Embryonic facial prominence (tissue), 1 donor: ENCODE results near the gene MYOT.
"Not testable (repeated sequence)": the region's sequence is repeated elsewhere in the genome, so short reads cannot be mapped to it uniquely, and the experiment has no call there.

ENCODE experiments used
- DNase-seq: peaks from one replicate; pipeline ENCODE4 v3.0.0-alpha.2; 2016; ENCODE audit errors: extremely low spot score

Gene MYOT

DNA sequence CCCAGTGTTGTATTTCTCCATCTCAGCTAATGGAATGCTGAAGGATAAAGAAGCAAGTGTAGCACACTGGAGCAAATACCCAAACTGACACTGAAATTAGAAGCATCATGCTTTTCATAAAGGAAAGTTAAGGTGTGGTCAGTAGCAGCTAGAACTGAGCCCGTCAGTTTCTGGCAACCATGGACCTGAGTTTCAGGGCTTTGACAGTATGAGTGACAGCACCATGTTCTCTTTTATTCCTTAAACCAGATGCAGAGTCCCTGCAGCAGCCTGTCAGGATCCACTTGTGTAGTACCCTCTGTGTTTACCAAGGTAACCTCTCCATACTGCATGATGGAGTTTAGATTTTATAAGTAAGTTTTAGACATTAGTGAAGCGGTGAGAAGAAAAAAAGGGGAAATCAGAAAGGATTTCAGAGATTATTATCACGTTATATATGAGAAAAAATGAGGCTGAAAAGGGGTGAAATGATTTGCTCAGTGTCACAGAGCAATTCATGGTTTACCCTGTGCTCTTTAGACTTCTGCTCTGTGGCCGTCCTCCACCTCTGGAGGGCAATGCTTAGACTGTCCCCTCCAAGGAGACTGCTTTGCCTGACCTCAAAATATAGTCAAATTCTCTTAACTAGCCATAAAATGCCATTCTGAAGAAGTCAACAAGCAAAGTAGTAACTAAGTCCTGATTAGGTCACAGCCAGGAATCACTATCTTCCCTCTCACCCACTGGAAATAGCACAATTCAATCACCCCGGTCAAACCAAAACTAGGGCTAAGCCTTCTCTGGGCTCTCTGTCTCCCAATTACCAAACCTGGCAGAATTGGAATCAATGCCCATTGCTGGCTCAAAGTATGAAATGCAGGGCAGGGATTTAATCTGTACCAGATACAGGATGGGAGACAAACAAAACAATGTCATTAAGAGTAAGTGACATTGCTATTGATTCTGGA lies 10.5 kb upstream of the MYOT start:
- no peak for DNase-seq

DNA sequence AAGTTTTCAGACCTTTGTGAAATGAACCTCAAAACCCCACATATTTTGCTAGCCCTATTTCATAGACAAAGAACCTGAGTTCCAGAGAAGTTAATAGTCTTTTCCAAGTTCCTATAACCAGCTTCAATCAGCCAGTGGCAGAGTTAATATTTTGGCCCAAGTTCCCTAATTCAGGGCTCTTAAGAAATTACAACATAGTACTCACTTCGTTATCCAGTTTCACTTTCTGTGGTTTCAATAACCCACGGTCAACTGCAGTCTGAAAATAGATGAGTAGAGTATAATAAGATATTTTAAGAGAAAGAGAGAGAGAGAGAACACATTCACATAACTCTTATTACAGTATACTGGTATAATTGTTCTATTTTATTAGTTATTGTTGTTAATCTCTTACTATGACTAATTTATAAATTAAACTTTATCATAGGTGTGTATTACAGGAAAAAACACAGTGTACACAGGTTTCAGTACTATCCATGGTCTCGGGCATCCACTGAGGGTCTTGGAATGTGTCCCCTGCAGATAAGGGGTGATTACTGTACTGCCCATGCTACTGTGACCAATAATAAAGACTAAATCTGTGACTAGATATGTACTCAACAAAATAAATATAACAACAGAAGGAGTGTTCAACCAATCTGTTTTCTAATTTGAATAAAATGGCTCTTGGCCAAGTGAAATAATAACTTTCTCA lies 9.3 kb upstream of the MYOT start:
- no peak for DNase-seq

DNA sequence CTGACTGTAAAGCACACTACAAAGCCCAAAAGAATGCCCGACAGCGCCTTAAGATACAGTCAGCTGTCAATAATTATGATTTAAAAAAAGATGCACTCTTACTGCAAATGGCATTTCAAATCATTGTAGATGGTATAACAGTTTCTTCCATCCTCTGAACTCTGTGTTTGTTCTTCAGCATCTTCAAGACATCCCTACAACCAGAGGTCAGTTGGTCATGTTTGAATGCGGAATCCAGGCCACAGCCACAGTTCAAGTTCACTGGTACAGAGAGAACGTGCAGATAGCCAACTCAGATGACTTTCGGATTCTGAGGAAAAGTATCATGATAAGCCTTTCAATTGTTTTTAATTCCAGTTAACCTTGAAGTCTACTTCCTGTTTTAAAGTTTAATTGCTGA lies 8.7 kb upstream of the MYOT start:
- no peak for DNase-seq

DNA sequence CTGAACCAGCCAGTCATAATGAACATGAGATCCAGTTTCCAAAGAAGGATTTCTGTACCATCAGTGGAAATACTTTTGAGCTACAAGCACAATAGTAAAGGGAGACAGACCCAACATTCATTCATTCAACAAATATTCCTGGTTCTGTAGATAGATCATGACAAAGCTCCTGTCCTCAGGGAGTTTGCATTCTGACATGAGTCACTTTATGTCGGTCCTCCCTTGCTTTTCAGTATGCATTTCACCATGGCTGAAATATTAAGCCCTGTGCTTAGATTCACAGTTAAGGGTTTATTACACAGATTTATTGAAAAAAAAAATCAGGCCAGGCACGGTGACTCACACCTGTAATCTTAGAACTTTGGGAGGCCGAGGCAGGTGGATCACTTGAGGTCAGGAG lies 5.4 kb upstream of the MYOT start:
- DNase-seq: no peak

DNA sequence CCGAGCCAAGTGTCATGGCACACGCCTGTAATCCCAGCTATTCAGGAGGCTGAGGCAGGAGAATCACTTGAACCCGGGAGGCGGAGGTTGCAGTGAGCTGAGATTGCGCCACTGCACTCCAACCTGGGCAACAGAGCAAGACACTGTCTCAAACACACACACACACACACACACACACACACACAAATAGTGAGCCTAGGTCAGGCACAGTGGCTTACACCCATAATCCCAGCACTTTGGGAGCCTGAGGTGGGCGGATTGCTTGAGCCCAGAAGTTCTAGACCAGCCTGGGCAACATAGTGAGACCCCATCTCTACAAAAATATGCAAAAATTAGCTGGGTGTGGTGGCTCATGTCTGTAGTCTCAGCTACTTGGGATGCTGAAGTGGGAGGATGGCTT lies 4.0 kb upstream of the MYOT start:
- DNase-seq: not testable (repeated sequence)

DNA sequence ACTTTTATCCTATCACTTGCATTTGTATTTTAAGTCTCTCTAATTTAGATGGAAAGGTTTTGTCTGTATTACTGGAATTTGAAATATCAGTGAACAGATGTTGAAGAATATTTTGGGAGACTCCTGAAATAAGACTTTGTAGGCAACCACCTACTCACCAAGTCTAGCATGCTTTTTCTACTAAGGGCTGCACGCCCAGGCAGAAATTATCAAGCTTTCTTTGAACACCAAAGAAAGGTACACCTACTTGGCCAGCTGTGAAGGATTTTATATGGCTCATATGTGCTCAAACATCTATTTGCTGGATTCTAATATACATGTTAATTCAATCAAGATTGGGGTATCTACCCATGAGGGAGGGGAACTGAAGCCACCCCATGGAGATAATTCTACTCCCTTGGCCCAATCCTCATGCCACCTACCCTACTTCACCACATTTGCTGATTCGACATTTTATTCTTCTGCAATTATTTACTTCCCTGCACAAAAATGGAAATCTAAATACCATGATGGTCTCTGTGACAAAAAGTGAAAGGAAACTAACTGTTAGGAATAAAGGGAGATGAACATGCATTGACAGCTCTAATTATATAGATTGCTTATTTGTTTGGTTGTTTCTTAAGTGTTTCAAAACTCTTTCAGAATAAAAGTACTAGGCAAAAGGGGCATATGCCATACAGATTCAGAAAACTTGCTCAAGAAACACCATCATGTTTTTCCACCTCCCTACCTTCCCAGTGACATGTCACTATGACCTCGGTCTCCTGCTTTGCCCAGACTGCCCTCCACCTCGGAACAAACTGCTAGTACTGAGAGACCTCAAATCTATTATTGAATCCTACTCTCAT lies 895 bp upstream of the MYOT start:
- DNase-seq: no peak

DNA sequence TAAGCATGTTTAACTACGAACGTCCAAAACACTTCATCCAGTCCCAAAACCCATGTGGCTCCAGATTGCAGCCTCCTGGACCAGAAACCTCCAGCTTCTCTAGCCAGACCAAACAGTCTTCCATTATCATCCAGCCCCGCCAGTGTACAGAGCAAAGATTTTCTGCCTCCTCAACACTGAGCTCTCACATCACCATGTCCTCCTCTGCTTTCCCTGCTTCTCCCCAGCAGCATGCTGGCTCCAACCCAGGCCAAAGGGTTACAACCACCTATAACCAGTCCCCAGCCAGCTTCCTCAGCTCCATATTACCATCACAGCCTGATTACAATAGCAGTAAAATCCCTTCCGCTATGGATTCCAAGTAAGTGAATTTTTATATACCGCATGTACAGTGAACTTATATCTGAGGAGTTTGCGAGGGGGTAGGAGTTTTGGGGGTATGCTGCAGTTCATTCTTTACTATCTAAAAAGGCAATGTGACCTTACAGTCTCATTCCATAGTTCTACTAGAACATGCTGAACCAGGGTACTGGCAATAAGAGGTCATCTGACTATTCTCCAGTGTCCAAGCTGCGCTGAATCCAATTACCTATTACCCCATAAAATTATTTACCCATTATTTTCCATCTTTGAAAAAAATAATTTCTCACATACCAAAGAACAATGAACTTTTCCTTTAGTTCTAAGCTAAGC lies 3.1 kb downstream of the MYOT start:
- DNase-seq: no peak

DNA sequence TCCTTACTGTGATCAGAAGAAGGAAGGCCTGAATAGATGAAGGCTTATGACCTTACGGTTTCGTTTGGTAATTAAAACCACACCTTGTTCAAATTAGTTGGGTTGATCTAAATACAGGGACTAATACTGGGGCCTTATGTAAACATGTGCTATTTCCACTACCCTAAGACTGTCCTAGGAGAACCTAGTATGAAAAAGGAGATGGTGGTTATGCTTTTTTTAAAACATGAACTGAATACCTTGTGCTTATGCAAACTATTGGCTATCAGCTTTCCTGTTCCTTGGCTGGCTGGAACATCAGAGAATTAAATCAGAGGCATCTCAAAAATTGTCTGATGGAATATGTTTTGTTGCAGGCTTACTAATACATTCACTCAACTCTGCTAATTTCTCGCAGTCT lies 3.9 kb downstream of the MYOT start:
- no peak for DNase-seq

DNA sequence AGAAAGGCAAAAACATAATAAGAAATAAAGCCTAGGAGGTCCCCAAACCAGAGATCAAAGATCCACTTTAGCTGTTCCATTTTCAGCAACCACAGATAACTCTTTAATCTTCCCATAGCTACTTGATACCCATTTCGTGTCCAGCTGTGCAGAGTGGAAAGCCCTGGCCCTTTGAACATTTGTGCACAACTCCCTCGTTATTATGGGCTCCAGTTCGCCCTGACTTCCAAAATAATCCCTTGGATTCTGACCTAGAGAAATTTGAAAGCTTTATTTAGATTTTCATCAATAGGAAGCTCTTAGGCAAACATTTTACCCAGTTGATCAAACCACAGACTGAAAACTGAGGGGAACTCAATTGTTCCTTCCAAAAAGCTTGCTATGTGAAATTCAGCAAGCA lies 4.8 kb downstream of the MYOT start:
- no peak for DNase-seq

DNA sequence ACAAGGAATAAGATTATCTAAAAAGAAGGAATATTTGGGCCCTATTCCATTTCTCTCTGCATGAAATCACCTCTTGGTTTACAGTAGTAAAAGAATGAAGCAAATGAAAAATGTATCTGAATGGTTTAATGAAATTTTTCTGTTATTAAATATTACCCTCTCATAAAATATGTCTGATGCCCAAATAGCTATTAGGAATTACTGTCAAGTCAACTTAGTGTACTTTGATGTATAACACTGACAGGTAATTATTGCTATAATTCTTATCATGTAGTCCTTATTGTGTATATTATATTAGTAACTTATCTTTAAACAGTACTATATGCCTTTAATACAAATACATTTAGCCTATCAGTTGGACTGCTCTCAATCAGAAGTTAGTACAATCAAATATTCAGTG lies 8.4 kb downstream of the MYOT start:
- no peak for DNase-seq

DNA sequence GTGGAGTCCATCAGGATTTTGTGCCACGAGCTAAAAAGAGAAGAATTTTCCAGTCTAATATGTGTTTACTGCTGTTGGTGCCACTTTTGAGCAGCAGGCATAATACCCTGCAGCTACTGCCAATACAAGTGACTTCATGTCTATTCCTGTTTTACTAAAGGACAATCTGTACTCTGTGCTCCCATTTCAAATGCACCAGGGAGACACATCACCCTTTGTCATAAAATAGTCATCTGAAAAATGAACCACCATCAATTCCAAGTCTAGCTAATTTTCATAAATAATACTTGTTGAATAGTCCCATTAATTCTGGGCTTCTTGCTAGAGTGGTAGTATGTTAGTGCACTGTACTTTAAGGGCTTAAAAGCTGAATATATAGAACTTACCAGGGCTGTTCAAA lies 12.7 kb downstream of the MYOT start:
- no peak for DNase-seq

DNA sequence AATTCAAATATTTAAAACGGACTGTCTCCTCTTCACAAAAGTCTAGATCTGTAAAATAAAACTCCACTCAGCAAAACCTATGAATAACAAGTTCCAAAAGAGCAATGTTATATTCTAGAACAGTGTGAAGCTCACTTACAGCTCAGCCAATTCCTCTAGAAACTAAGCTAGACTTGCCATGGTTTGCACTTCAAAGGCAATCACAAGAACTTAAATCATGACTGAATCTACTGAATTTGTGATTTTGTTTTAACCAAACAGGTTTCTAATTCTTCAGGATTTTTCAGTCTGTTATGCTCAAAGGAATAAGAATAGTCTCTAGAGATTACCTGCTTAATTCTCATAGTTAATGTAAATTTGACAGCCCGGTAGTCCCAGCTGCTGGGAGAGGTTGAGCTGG lies 20.2 kb downstream of the MYOT start:
- no peak for DNase-seq

DNA sequence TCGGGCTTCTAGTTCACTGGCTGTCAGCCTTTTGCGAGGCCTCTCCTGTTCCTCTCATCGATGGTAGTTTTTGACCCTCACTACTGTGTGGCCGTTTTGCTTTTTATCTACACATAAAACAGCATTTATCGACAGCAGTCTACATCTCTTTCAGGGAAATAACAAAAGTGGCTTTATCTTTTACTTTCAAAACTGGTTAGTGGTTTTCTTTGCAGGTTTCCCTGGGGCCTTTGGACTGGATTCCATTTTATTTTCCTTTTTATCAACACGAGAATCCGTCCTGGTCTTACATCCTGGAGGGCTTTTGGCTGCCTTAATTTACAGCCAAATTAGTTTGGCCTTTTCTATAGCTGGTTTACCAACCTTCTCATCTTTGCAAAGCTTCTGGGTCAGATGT lies 20.8 kb downstream of the MYOT start:
- no peak for DNase-seq

DNA sequence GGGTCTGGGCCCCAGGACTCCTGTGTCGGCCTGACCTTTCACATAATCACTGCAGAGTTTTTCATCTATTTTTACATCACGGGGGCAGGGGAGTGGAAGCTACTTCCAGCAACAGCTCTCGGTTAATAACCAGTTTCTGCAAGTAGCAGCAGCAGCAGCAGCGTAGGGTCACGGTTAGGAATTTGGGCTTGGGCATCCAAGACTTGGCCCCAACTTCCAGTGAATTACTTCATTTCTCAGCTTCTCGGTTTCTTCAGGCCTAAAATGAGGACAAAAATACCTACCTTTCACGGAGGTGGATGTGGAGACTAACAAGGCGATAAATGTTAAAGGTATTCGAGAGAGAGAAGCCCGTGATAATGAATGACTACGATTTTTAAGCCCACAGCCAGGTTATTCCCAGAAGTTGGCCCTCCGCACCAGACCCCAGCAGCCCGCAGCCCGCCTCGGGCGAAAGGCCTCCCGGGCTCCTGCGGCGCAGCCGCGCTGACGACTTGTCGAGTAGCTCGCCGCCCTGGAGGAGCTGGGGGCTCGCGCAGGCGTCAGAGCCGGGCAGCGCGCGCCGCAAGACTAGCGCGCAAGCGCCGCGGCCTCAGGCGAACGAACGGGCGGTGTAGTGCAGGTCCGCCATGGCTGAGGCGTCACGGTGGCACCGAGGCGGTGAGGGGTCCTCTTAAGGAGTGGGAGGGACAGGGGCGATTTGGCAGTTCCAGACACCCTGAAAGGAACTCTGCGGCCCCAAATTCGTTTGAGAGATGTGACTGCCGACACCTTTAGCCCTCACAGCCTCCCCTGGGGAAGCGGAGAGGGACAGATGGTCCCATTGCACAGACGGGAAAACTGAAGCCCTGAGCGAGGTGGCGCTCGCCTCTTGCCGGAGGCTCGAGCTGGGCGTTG lies 21.5 kb downstream of the MYOT start, which contains the start of gene PKD2L2:
Gene PKD2L2, plus strand, starts transcription at position 595 of the 897 bp plus-strand sequence. Its CDS starts 35 bp downstream, at position 630.
- DNase-seq: peak; percentile 77

DNA sequence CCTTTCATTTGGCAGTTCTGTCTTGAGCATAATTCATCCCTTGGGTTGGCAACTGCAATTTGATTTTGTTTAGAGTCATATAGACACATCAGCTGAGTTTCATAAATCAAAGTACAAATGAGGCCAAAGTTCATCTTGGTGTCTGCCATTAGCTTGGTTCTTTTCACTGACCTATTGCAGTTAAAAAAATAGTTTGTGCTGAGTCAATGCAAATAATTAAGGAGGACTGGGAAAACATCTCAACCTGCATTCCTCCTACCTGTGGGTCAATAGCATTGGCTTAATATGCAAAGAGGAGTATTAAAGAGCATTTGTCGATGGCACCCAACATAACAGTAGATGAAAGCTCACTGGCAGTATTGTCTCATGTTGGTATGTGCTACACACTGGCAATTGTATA lies 23.2 kb downstream of the MYOT start:
- no peak for DNase-seq

DNA sequence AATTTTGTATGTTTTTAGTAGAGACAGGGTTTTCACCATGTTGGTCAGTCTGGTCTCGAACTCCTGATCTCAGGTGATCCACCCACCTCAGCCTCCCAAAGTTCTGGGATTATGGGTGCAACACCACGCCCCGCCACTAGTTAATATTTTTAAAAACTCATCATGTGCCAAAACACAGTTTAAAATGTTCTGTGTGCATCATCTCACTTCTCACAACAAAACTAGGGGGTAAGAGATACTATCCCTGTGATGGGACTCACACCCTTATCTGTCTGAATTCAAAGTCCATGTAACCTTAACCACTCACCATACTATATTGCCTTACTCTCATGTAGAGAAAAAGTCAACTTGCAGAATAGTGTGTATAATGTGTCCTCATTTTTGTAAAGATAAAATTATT lies 24.2 kb downstream of the MYOT start:
- no peak for DNase-seq

DNA sequence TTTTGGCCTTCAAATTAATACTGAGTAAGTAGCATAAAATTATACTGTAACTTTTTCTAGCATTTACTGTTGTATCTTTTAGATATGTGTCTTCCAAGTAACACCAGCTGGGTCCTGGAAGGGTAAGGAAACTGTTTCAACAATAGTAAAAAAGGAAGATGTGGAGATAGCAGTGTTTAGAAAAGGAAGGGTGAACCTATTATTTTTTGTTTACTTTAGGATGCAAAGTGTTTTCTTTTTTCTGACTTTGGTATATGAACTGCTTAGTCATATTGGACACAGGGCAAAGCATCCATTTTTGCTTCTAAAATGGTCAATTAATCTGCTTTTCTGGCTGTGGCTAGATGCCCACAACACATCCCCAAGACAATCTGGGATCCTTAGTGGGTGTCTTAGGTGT lies 26.9 kb downstream of the MYOT start:
- no peak for DNase-seq

DNA sequence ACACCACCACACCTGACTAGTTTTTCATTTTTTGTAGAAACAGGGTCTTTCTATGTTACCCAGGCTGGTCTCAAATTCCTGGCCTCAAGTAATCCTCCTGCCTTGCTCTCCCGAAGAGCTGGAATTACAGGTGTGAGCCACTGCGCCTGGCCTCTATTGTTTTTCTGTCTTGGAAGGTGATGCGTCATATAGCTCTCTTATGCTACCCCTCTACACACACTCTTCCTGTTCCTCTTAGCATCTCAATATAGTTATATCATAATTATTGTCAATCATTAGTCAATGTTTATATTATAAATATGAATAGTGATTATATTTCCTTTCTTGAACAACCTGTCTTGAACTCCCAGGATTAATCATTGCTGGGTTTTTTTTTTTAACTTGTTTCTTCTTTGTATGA lies 28.9 kb downstream of the MYOT start:
- no peak for DNase-seq

DNA sequence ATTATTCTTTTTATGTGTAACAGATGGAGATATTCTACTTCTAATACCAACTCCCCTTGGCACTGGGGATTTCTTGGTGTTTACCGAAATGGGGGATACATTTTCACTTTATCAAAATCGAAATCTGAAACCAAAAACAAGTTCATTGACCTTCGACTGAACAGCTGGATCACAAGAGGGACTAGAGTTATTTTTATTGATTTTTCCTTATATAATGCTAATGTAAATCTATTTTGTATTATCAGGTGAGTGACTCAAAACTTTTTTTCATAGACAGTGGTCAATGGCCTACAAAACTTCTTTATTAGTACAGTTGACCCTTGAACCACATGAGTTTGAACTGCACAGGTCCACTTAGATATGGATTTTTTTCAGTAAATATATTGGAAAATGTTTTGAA lies 31.8 kb downstream of the MYOT start:
- DNase-seq: no peak

DNA sequence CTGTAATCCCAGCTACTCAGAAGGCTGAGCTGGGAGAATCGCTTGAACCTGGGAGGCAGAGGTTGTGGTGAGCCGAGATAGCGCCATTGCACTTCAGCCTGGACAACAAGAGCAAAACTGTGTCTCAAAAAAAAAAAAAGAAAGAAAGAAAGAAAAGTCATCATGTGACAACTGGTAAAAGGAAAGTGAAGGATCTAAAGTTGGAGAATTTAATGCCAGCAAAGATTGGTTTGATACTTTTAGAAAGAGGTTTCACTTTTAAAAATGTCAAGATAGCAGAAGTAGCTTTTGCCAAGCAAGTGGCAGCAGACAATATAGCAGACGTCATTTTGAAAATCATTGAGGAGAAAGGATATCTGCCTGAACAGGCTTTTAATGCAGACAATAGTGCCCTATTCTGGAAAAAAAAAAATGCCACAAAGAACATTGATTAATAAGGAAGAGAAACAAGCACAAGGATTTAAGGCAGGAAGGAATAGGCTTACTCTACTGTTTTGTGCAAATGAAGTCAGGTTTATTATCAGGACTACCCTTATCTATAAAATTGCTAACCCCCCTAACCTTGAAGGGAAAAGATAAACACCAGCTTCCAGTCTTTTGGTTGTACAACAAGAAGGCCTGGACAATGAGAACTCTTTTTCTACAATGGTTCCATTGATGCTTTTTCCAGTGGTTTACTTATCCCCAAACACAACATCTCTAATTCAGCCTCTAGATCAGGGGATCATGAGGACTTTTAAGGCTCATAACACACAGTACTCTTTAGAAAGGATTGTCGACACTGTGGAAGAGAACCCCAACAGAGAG lies 33.6 kb downstream of the MYOT start:
- DNase-seq: no peak
